ENCODE results near the gene NFIC.

Gene NFIC

DNA sequence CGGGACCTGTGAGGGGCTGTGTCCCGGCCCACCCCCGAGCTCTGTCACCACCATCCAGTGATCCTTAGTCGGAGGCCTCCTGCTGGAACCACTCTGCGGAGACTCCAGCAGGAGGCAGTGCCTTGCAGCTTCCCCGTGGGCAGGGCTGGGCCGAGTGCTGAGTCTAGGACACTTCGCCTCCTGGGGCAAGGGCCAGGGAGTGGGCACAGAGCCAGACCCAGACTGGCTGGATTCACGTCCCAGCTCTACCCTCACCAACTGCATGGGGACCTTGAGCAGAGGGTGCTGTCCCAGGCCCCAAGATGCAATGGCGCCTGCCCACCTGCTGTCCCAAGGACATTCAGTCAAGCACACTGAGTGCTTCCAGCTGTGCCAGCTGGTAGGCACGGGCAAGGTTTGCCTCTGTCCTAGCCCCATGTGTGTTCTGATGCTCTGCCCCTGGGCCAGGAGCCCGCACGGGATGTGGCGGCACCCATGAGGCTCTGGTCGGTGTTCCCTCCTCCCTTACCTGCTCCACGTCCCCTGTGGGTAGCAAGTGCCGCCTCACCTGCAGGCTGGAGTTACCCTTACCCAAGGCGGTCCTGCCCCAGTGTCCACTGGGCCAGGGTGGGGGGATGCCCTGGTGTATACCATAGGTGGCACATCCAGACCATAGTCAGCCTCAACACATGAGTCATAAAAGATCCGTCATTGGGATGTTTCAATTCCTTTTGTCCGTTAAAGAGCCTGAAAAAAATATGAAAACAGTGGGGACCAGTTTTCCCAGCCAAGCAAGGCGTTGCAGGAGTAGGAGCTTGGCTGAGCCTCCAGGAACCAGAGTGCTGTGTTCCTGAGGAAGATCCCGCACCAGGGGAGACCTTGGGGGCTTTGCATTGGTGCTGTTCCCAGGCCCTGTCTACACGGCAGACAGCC is 147.1 kb downstream of the NFIC start:
- DNase-seq = no peak

DNA sequence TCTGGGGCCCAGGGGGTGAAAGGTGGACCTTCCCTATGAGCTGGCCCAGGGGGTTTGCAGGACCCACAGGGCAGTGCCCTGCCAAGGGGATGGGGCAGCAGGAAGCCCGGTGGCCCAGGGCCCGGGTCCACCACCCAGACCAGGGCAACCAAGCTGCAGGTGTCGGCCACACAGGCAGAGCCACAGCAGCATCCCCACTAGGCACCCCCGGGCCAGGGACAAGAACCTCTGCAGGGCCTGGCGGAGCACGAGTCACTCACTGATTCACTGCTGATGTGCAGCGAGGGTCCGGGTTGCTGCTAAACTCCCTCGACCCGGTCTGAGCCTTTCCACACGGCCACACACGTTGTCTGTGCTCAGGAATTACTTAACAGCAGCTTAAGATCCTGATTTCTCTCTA is 148.5 kb downstream of the NFIC start:
- DNase-seq = no peak

DNA sequence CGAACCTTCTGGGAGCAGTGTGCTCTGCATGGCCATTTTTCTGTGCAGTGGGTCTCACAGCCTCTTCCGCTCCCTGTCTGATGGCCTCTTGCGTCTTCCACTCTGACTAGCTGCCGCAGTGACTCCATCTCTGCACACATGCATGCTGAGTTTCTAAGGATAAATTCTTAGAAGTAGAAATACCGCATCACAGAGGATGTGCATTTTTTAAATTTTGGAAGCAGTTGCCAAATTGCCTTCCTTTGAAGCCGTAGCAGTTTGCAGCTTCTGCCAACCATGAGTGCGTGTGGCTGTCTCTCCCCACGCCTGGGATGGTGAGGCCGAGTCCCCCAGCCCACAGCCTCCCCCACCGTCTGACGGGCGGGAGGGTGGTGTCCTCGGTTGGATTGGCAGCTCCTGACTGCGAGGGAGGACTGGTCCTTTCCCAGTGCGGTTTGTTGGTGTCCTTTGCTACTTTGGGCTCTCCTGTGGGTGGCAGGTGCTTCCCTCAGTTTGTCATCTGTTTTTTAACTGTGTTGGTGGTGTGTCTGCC is 149.6 kb downstream of the NFIC start:
- DNase-seq = no peak

DNA sequence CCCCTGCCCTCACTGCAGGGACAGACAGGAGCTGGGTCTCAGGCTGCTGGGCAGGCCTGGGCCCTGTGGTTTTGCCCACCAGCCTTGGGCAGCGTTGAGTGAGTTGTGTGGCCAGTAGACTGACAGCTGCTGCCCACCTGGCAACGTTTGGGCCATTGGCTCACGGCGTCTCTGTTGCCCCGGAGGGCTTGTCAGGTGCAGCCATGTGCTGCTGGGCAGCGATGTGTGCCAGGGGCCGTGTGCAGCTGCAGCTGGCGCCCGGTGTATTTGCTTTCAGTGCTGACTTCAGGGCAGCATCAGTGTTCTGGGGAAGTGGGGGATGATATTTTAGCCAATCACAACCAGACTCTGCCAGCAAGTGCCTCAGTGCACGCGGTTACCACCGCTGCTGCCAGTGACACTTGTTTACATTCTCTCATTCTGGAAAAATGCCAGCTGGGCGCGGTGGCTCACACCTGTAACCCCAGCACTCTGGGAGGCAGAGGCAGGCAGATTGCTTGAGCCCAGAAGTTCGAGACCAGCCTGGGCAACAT is 150.4 kb downstream of the NFIC start:
- DNase-seq = peak; percentile 20

DNA sequence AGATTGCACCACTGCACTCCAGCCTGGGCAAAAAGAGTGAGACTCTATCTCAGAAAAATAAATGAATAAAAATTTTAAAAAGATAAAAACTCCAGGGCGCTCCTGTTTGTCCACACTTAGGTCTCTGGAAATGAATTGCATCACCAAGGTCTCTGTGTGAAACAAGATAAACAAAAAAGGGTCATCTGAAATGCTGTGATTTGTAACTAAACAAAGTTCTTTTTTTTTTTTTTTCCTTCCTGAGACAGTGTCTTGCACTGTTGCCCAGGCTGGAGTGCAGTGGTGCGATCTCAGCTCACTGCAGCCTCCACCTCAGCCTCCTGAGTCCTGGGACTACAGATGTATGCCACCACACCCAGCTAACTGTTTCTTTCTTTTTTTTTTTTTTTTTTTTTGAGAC is 151.3 kb downstream of the NFIC start:
- no peak for DNase-seq

DNA sequence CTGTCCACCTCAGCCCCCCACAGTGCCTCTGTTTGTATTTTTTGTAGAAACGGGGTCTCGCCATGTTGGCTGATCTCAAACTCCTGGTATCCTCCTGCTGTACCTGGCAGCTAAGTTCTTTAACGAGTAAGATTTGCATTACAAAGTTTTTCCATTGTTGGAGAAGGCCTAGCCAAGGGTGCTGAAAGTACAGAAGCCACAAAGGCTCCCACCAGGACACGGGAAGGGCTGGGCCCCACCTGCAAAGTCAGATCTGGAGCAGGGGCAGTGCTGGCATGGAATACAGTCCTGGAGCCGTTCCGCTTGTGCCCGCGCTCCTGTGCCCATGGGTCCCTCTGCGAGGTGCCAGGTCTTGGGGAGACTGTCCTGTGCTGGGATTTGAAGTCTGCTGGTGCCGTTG is 151.9 kb downstream of the NFIC start:
- no peak for DNase-seq

DNA sequence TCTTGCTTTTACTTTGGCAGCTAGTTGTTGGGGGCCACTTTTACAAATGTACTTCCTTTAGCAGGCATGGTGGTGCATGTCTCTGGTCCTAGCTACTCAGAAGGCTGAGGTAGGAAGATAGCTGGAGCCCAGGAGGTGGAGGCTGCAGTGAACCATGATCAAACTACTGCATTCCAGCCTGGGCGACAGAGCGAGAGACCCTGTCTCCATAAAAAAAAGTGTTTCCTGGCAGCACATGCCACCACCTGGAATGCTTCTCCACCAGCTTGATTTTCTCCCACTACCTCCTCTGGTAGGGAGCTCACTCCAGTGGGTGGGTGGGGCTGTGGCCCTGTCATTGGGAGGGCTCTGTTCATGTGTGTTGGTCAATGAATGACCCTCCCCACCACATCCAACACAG is 152.3 kb downstream of the NFIC start:
- DNase-seq = no peak
